Epithelial cell of esophagus (primary cell): ENCODE results near the gene STAT3.

Experiments used
- DNase-seq: peaks from one replicate; pipeline ENCODE4 v3.0.0; 2010; ENCODE audit warnings: low read depth
- H3K4me3 ChIP-seq: 2 replicates; pipeline ENCODE4 v1.5.1; 2011; ENCODE audit warnings: mild to moderate bottlenecking, low read length, control low read depth
- TF ChIP-seq, protein P1 (sequence below): IDR thresholded peaks from 2 replicates; pipeline ENCODE4 v1.5.1; 2011; ENCODE audit warnings: low read depth, mild to moderate bottlenecking, low read length, control low read depth, inconsistent platforms; ENCODE audit not compliant: insufficient read depth; ENCODE audit errors: missing control alignments

The STAT3 gene

DNA sequence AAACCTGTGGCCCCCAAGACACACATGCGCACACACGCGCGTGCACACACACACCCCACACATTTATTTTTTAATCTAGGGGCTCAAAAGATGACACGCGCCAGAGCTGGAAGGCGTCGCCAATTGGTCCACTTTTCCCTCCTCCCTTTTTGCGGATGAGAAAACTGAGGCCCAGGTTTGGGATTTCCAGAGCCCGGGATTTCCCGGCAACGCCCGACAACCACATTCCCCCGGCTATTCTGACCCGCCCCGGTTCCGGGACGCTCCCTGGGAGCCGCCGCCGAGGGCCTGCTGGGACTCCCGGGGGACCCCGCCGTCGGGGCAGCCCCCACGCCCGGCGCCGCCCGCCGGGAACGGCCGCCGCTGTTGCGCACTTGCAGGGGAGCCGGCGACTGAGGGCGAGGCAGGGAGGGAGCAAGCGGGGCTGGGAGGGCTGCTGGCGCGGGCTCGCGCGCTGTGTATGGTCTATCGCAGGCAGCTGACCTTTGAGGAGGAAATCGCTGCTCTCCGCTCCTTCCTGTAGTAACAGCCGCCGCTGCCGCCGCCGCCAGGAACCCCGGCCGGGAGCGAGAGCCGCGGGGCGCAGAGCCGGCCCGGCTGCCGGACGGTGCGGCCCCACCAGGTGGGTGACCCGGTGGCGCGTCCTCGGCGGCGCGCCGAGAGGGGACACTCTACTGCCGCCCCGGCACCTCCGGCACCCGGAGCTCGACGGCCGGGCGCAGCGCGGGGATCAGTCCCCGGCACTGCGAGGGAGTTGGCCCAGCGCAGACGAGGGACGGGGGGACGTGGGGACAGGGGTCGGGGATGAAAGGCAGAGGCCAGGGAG is 100.1 kb downstream of the STAT3 start, which contains the start of gene STAT5A:
Gene STAT5A (plus strand): TSS at position 522 of the 826 bp plus-strand sequence. CDS start 914 bp downstream, outside the sequence.
- peak within 1 kb of the TSS; percentile 31 for H3K4me3 ChIP-seq
- TF ChIP-seq, protein P1, sequence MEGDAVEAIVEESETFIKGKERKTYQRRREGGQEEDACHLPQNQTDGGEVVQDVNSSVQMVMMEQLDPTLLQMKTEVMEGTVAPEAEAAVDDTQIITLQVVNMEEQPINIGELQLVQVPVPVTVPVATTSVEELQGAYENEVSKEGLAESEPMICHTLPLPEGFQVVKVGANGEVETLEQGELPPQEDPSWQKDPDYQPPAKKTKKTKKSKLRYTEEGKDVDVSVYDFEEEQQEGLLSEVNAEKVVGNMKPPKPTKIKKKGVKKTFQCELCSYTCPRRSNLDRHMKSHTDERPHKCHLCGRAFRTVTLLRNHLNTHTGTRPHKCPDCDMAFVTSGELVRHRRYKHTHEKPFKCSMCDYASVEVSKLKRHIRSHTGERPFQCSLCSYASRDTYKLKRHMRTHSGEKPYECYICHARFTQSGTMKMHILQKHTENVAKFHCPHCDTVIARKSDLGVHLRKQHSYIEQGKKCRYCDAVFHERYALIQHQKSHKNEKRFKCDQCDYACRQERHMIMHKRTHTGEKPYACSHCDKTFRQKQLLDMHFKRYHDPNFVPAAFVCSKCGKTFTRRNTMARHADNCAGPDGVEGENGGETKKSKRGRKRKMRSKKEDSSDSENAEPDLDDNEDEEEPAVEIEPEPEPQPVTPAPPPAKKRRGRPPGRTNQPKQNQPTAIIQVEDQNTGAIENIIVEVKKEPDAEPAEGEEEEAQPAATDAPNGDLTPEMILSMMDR, result no peak
- DNase-seq, result peak; percentile 70

DNA sequence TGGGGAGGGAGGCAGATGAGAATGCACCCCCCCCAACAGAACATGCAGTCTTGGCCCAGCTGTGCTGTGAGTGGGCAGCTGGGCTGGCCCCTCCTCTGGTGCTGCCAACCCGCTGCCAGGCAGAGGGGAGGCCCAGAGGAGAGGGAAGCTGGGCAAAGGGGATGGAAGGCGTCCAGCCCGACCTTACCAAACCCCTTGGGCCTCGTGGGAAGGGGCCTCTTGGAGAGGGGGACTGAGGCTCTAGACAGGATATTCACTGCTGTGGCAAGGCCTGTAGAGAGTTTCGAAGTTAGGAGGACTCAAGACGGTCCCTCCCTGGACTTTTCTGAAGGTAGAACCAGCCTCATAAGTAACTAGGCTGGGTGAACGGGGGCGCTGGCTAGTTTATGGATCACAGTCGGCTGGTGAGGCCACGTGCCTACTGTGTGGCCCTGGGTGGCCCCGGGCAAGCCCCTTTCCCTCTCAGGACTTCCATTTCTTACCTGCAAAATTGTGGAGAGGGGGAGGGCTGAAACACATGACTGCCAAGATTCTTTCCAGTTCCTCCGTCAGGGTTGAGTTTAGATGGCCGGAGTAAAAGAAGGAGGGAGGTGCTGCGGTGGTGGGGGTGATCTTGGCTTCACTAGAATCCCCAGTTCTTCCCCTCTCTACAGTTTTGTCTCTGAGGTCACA is 100.8 kb downstream of the STAT3 start:
- H3K4me3 ChIP-seq, result peak overlapping the region; percentile 31
- TF ChIP-seq, protein P1, result no peak
- no peak for DNase-seq

DNA sequence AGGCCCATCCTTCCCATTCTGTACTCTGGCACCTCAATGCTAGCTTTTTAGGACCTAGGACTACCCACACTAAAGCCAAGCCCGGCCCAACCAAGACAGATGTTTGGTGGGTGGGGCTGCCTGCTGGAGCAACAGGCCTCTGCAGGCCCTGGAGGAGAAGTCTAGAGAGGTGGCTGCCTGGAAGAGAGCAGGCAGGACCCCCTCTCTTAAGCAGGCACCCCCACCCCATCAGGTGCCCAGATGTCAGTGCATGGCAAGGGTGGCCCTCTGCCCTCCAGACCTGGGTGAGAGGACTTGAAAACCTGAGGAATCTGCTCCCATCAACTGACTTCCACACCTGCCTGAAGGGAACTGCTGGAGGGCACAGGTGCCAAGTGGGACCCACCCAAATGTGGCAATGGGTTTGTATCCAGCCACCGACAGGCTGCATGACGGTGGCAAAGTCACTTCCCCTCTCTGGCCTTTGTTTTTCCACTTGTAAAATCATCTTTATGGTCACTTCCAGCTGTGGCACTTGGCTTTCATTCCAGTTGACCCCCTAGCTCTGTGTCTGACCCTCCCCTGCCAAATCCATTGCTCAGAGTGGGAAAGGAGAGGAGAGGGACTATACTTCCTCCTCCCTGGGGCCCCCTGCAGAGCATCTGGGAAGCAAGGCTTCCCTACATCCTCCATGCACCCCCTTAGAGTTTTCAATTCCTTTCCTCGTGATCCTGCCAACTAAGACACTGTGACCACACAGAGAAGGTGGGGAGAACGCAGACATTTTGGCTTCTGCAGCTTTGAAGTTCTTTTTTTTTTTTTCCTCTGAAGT is 101.6 kb downstream of the STAT3 start:
- TF ChIP-seq, protein P1, result no peak
- peak; percentile 36 for DNase-seq
- H3K4me3 ChIP-seq, result no peak overlapping the region

DNA sequence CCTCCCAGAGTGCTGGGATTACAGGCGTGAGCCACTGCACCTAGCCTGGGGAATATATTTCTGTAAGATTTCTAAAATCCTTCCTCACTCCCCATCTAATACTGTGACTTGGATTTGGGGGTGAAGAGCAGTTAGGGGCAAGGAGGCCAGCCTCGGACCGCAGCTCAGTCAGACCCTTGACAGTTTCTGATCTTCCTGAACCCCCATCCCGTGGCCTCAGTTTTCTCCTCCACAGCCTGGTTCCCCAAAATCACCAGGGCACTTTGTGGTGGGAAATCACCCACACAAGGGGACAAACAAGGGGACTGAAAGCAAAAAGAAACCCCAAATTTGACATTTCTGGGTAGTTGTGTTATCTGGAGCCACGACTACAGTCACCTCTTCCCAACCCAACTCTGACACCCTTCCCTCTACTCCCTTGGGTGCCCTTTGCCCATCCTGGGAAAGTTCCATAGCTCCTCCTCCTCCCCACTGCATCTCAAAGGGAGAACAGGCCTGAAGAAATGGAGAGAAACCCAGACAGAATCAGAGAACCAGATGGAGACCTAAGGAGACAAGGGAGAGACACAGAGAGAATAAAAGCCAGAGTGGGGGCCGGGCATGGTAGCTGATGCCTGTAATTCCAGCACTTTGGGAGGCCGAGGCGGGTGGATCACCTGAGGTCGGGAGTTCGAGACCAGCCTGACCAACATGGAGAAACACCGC is 102.7 kb downstream of the STAT3 start:
- DNase-seq, result no peak
- H3K4me3 ChIP-seq, result no peak overlapping the region
- TF ChIP-seq, protein P1, result no peak

DNA sequence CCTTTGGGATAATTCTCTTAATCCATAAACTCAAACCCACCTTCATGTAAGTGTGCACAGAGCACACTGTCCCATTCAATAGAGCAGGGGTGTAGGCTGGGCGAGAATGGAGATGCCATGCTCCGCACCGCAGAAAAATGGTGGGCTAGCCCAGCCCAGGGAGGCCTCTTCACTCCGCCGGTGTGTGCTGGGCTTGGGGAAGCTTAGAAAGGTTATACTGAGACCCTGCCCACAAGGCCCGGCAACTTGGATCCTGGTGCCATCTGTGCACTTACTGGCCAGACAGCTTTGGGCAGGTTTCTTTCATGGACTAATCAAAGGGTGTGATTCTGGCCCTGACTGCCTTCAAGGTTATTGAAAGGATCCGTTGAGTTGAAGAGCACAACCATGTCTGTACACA is 103.7 kb downstream of the STAT3 start:
- no peak overlapping the region for H3K4me3 ChIP-seq
- TF ChIP-seq, protein P1, result no peak
- no peak for DNase-seq

DNA sequence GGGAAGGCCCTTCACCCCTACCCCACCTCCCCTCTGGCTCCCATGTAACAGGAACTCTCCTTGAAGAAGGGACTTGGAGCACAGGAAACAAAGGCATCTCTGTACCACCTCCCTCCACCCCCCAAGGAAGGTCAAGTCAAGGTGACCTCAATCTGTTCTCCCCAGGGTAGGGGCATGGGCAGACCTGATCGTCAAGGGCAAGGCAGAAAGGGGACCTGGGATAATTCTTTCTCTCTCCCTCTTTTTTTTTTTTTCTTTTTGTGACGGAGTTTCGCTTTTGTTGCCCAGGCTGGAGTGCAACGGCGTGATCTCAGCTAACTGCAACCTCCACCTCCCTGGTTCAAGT is 104.2 kb downstream of the STAT3 start:
- no peak for DNase-seq
- TF ChIP-seq, protein P1, result no peak
- no peak overlapping the region for H3K4me3 ChIP-seq
